ENCODE measurements around the gene CEP120. TPM values are rescaled to one million over a fixed set of nuclear protein-coding genes. Genes with fewer than 3 reads are reported as not detected.
A peak's percentile ranks its signal among the peaks of the same experiment; 100 is the strongest.
"Not testable (repeated sequence)": the region's sequence is repeated elsewhere in the genome, so short reads cannot be mapped to it uniquely, and the experiment has no call there.

Gene CEP120
- total RNA-seq, 2 donors from 2014 or later: 19.9 to 23.5 TPM

DNA sequence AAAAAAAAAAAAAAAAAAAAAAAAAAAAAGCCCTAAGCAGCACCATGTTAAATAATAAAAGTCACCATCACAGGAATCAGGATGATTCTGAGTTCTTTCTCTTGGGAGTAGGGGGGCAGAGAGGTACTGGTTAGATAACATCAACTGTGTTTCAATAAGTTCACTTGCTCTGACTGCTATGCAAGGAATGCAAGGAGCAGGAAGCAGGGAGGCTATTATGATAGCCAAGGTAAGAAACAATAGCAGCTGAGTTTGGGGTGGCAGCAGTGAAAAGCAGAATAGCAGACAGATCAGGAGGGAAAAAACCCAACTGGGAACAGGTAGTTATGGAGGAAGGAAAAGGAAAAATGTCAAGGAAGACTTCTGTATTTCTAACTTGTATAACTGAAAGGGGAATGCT lies 8.2 kb downstream of the CEP120 start:
- Mint-ChIP-seq H3K9me3 (no peaks in the 10 kb centered on the region), H3K4me1 (peaks cover 5% of the 10 kb centered on the region), H3K27ac (peak overlapping the region; percentile 45), H3K4me3 (no peak overlapping the region), H3K36me3 (ENCODE audit: low read depth) (peaks cover 54% of the 10 kb centered on the region), H3K27me3 (ENCODE audit: insufficient read depth) (no peaks in the 10 kb centered on the region)
- Histone ChIP-seq H3K27me3 (ENCODE audit: control insufficient read depth, insufficient read depth, low read length, poor library complexity, severe bottlenecking) (no peaks in the 10 kb centered on the region), H3K4me1 (ENCODE audit: control insufficient read depth, insufficient read depth, low read length) (no peaks in the 10 kb centered on the region), H3K9ac (ENCODE audit: extremely low read depth, low read length, poor library complexity, severe bottlenecking) (no peak overlapping the region), H3K9me3 (ENCODE audit: control insufficient read depth, low read length) (no peaks in the 10 kb centered on the region), H3K36me3 (ENCODE audit: control insufficient read depth, insufficient read depth, low read length) (peaks cover 66% of the 10 kb centered on the region), H3K4me3 (ENCODE audit: low read length) (no peak overlapping the region), H3K27ac (ENCODE audit: low read depth, low read length) (no peak overlapping the region)
- DNase-seq: no peak
- TF ChIP-seq, protein P1, sequence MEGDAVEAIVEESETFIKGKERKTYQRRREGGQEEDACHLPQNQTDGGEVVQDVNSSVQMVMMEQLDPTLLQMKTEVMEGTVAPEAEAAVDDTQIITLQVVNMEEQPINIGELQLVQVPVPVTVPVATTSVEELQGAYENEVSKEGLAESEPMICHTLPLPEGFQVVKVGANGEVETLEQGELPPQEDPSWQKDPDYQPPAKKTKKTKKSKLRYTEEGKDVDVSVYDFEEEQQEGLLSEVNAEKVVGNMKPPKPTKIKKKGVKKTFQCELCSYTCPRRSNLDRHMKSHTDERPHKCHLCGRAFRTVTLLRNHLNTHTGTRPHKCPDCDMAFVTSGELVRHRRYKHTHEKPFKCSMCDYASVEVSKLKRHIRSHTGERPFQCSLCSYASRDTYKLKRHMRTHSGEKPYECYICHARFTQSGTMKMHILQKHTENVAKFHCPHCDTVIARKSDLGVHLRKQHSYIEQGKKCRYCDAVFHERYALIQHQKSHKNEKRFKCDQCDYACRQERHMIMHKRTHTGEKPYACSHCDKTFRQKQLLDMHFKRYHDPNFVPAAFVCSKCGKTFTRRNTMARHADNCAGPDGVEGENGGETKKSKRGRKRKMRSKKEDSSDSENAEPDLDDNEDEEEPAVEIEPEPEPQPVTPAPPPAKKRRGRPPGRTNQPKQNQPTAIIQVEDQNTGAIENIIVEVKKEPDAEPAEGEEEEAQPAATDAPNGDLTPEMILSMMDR (conservative IDR thresholded peaks at IDR 0.05): no peak

DNA sequence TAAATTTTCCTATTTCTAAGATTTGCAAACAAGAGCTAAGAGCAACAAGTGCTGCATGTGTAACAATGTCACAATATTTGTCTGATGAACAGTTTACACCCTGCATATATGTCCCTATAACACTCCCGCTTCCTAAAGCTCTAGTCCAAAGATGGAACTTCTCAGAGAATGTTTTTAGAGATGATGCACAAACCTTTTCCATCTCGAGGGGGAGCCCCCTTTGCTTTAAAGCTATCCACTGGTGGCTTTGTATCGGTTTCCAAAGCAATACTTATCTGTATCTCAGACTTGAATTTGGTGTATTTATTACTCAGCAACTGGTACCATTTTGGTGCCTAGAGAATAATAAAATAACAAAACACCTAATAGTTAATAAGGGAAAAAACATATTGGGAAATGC lies 11.0 kb downstream of the CEP120 start:
- WGBS, 2 experiments (ENCODE audit: insufficient coverage in 1 of 2, insufficient read length in 1 of 2): 87 to 100% methylated on average over 2 to 3 of the region's 3 CpGs
- no peaks in the 10 kb centered on the region for H3K9me3 Mint-ChIP-seq
- no peak overlapping the region for H3K27ac Mint-ChIP-seq
- no peak overlapping the region for H3K4me3 Mint-ChIP-seq
- Histone ChIP-seq H3K36me3 (ENCODE audit: control insufficient read depth, insufficient read depth, low read length) (peaks cover 65% of the 10 kb centered on the region), H3K27me3 (ENCODE audit: control insufficient read depth, insufficient read depth, low read length, poor library complexity, severe bottlenecking) (no peaks in the 10 kb centered on the region), H3K4me3 (ENCODE audit: low read length) (no peak overlapping the region), H3K9me3 (ENCODE audit: control insufficient read depth, low read length) (no peaks in the 10 kb centered on the region), H3K9ac (ENCODE audit: extremely low read depth, low read length, poor library complexity, severe bottlenecking) (no peak overlapping the region), H3K4me1 (ENCODE audit: control insufficient read depth, insufficient read depth, low read length) (no peaks in the 10 kb centered on the region), H3K27ac (ENCODE audit: low read depth, low read length) (no peak overlapping the region)
- DNase-seq: no peak
- TF ChIP-seq, protein P1 (conservative IDR thresholded peaks at IDR 0.05): no peak
- H3K36me3 Mint-ChIP-seq (ENCODE audit: low read depth): peaks cover 44% of the 10 kb centered on the region
- peaks cover 5% of the 10 kb centered on the region for H3K4me1 Mint-ChIP-seq
- H3K27me3 Mint-ChIP-seq (ENCODE audit: insufficient read depth): no peaks in the 10 kb centered on the region

GRCh38 chr5:123401999-123402398 lies 21.2 kb downstream of the CEP120 start:
- H3K4me1 Mint-ChIP-seq; H3K27me3 Mint-ChIP-seq (ENCODE audit: insufficient read depth); H3K27me3 ChIP-seq (ENCODE audit: control insufficient read depth, insufficient read depth, low read length, poor library complexity, severe bottlenecking); H3K4me3 Mint-ChIP-seq; H3K27ac ChIP-seq (ENCODE audit: low read depth, low read length); DNase-seq; H3K9me3 ChIP-seq (ENCODE audit: control insufficient read depth, low read length); H3K4me3 ChIP-seq (ENCODE audit: low read length); H3K4me1 ChIP-seq (ENCODE audit: control insufficient read depth, insufficient read depth, low read length); H3K27ac Mint-ChIP-seq; H3K9me3 Mint-ChIP-seq; H3K9ac ChIP-seq (ENCODE audit: extremely low read depth, low read length, poor library complexity, severe bottlenecking): not testable (repeated sequence)
- peaks cover 35% of the 10 kb centered on the region for H3K36me3 Mint-ChIP-seq (ENCODE audit: low read depth)
- H3K36me3 ChIP-seq (ENCODE audit: control insufficient read depth, insufficient read depth, low read length): peaks cover 51% of the 10 kb centered on the region
- WGBS, 2 experiments (ENCODE audit: insufficient coverage in 1 of 2, insufficient read length in 1 of 2): 88% methylated on average over 12 of the region's 12 CpGs; no CpG with 5 or more reads in 1 of the 2 experiments

DNA sequence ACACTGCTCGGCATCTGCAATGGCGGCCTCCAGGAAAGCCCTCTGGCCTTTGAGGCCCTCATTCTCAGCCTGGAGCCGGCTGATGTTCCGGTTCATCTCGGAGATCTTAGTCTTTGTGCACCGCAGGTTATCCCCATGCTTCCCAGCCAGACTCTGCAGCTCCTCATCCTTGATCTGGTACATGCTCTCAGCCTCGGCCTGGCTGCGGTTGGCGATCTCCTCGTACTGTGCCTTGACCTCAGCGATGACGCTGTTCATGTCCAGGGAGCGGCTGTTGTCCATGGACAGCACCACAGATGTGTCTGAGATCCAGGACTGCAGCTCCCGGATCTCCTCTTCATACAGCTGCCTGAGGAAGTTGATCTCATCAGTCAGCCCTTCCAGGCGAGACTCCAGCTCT lies 21.9 kb downstream of the CEP120 start:
- 88 to 91% methylated on average over 10 to 15 of the region's 15 CpGs for WGBS, 2 experiments (ENCODE audit: insufficient coverage in 1 of 2, insufficient read length in 1 of 2)
- no peaks in the 10 kb centered on the region for H3K9me3 ChIP-seq (ENCODE audit: control insufficient read depth, low read length)
- TF ChIP-seq, protein P1 (conservative IDR thresholded peaks at IDR 0.05): no peak
- no peaks in the 10 kb centered on the region for H3K27me3 ChIP-seq (ENCODE audit: control insufficient read depth, insufficient read depth, low read length, poor library complexity, severe bottlenecking)
- Mint-ChIP-seq H3K4me1 (no peaks in the 10 kb centered on the region), H3K9me3 (no peaks in the 10 kb centered on the region), H3K4me3 (no peak overlapping the region), H3K27ac (no peak overlapping the region), H3K27me3 (ENCODE audit: insufficient read depth) (no peaks in the 10 kb centered on the region), H3K36me3 (ENCODE audit: low read depth) (peaks cover 42% of the 10 kb centered on the region)
- peaks cover 58% of the 10 kb centered on the region for H3K36me3 ChIP-seq (ENCODE audit: control insufficient read depth, insufficient read depth, low read length)
- H3K4me3 ChIP-seq (ENCODE audit: low read length): no peak overlapping the region
- H3K4me1 ChIP-seq (ENCODE audit: control insufficient read depth, insufficient read depth, low read length): no peaks in the 10 kb centered on the region
- no peak overlapping the region for H3K9ac ChIP-seq (ENCODE audit: extremely low read depth, low read length, poor library complexity, severe bottlenecking)
- no peak for DNase-seq
- no peak overlapping the region for H3K27ac ChIP-seq (ENCODE audit: low read depth, low read length)

- not testable (repeated sequence) for H3K9me3 Mint-ChIP-seq; H3K9me3 ChIP-seq (ENCODE audit: control insufficient read depth, low read length); H3K27ac ChIP-seq (ENCODE audit: low read depth, low read length); H3K27me3 ChIP-seq (ENCODE audit: control insufficient read depth, insufficient read depth, low read length, poor library complexity, severe bottlenecking); H3K4me1 Mint-ChIP-seq; DNase-seq; H3K9ac ChIP-seq (ENCODE audit: extremely low read depth, low read length, poor library complexity, severe bottlenecking); H3K4me3 Mint-ChIP-seq; H3K27me3 Mint-ChIP-seq (ENCODE audit: insufficient read depth); H3K27ac Mint-ChIP-seq; H3K4me1 ChIP-seq (ENCODE audit: control insufficient read depth, insufficient read depth, low read length); H3K4me3 ChIP-seq (ENCODE audit: low read length)
- 96 to 100% methylated on average over 7 to 23 of the region's 23 CpGs for WGBS, 2 experiments (ENCODE audit: insufficient coverage in 1 of 2, insufficient read length in 1 of 2)
- peaks cover 46% of the 10 kb centered on the region for H3K36me3 Mint-ChIP-seq (ENCODE audit: low read depth)
- peaks cover 62% of the 10 kb centered on the region for H3K36me3 ChIP-seq (ENCODE audit: control insufficient read depth, insufficient read depth, low read length)
Measured at GRCh38 chr5:123400870-123401291, 22.3 kb downstream of the CEP120 start.

All from endodermal cell (in vitro differentiated cells).